Measurements from ENCODE around the gene PRMT1.

DNA sequence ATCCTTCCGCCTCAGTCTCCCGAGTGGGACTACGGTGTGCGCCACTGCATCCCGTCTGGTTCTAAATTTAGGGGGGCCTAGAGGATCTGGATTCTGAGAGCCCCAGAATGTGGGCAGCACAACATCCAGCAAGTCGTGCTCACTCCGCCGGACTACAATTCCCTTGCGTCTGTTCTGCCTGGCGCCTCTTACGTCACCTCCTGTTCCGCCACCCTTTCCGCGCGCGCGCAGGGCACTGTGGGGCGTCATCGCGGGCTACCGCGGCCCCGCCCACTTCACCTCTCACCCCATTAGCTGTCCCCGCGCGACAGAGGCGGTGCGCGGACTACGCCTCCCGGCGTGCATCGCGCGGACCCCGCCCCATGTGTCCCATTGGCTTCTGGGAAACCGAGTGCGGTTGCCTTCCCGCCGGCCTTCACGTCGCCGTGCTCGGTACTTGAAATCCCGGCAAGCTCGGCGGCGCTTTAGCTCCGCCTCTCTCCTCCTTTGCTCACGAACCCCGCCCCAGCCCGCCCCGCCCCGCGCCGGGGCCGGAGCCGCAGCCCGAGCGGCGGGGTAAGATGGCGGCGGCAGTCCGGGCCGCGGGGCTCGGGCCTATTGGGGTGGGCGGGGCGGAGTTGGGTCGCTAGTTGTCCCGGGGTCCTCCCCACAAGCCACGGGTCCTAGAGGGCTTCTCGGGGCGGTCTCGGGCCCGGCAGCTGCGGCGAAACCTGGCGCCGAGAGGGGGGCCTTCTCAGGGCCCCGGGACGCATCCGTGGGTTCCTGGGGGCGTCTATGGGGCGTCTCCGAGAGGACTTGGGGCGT is 35.2 kb upstream of the PRMT1 start, which contains the start of gene SCAF1:
- TF ChIP-seq, protein P1, sequence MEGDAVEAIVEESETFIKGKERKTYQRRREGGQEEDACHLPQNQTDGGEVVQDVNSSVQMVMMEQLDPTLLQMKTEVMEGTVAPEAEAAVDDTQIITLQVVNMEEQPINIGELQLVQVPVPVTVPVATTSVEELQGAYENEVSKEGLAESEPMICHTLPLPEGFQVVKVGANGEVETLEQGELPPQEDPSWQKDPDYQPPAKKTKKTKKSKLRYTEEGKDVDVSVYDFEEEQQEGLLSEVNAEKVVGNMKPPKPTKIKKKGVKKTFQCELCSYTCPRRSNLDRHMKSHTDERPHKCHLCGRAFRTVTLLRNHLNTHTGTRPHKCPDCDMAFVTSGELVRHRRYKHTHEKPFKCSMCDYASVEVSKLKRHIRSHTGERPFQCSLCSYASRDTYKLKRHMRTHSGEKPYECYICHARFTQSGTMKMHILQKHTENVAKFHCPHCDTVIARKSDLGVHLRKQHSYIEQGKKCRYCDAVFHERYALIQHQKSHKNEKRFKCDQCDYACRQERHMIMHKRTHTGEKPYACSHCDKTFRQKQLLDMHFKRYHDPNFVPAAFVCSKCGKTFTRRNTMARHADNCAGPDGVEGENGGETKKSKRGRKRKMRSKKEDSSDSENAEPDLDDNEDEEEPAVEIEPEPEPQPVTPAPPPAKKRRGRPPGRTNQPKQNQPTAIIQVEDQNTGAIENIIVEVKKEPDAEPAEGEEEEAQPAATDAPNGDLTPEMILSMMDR (IDR thresholded peaks at IDR 0.05): peak in 2 of 6 experiments; percentile 17 to 42
- TF ChIP-seq POLR2A (IDR thresholded peaks at IDR 0.05): peak in 3 of 4 donors; percentile 86 to 94 (median 88)
- TF ChIP-seq EP300 (IDR thresholded peaks at IDR 0.05): peak in 1 of 4 donors; percentile 90

Measured in upper lobe of left lung (tissue), 4 donors.